Neural cell (in vitro differentiated cells): ENCODE measurements around the gene MALRD1. TPM values are rescaled to one million over a fixed set of nuclear protein-coding genes. Genes with fewer than 3 reads are reported as not detected.

Experiments
- H2AFZ ChIP-seq: fragments of 200-600, 300-800 bp; sonication (generic), shearing (Covaris generic); 2 replicates; pipeline ENCODE4 v1.6.0; 2014; ENCODE audit warnings: low read depth, mild to moderate bottlenecking, antibody characterized with exemption, low read length, moderate library complexity
- H3F3A ChIP-seq: fragments of 200-600 bp; shearing (Covaris generic); 2 replicates; pipeline ENCODE4 v1.6.1; 2016; ENCODE audit warnings: mild to moderate bottlenecking, moderate library complexity, mixed read lengths, antibody characterized with exemption, low read length; ENCODE audit not compliant: insufficient read depth, poor library complexity, severe bottlenecking
- H3K27ac ChIP-seq: fragments of 200-600, 300-800 bp; sonication (generic), shearing (Covaris generic); 2 replicates; pipeline ENCODE4 v1.5.1; 2014; ENCODE audit warnings: mild to moderate bottlenecking, low read length, moderate library complexity
- H3K27me3 ChIP-seq: fragments of 300-800, 200-600 bp; sonication (generic), shearing (Covaris generic); 2 replicates; pipeline ENCODE4 v1.6.0; 2014; ENCODE audit warnings: mild to moderate bottlenecking, low read depth, low read length, moderate library complexity; ENCODE audit not compliant: insufficient read depth
- H3K36me3 ChIP-seq: fragments of 300-800, 200-600 bp; sonication (generic), shearing (Covaris generic); 2 replicates; pipeline ENCODE4 v1.5.1; 2014; ENCODE audit warnings: mild to moderate bottlenecking, antibody characterized with exemption, low read length, moderate library complexity; ENCODE audit not compliant: insufficient read depth
- H3K4me2 ChIP-seq: fragments of 300-800, 200-600 bp; sonication (generic), shearing (Covaris generic); 2 replicates; pipeline ENCODE4 v1.6.0; 2014; ENCODE audit warnings: mild to moderate bottlenecking, low read length
- H3K4me3 ChIP-seq: fragments of 300-800, 200-600 bp; sonication (generic), shearing (Covaris generic); 2 replicates; pipeline ENCODE4 v1.5.1; 2014; ENCODE audit warnings: mild to moderate bottlenecking, low read length, moderate library complexity
- H3K79me2 ChIP-seq: fragments of 200-600 bp; shearing (Covaris generic); replicated peaks from 2 replicates; pipeline ENCODE4 v1.6.0; 2014; ENCODE audit warnings: mild to moderate bottlenecking, low read length, moderate library complexity; ENCODE audit not compliant: insufficient read depth
- H3K9ac ChIP-seq: fragments of 300-800, 200-600 bp; sonication (generic), shearing (Covaris generic); 2 replicates; pipeline ENCODE4 v1.6.1; 2016; ENCODE audit warnings: mild to moderate bottlenecking, low read length, mixed read lengths
- H3K9me2 ChIP-seq: fragments of 200-600 bp; shearing (Covaris generic); 2 replicates; pipeline ENCODE4 v1.6.1; 2016; ENCODE audit warnings: mild to moderate bottlenecking, low read length, mixed read lengths; ENCODE audit not compliant: insufficient read depth
- H3K9me3 ChIP-seq: fragments of 200-600, 300-800 bp; sonication (generic), shearing (Covaris generic); 2 replicates; pipeline ENCODE4 v1.6.1; 2016; ENCODE audit warnings: mild to moderate bottlenecking, mixed run types, low read length, moderate library complexity, mixed read lengths
- H4K20me1 ChIP-seq: fragments of 200-600 bp; shearing (Covaris generic); 2 replicates; pipeline ENCODE4 v1.6.1; 2016; ENCODE audit warnings: mild to moderate bottlenecking, mixed run types; ENCODE audit not compliant: insufficient read depth
- CTCF ChIP-seq: fragments of 450-650 bp; IDR thresholded peaks from 2 replicates; pipeline ENCODE4 v1.5.1; 2014; ENCODE audit warnings: antibody characterized with exemption, mild to moderate bottlenecking, moderate library complexity; ENCODE audit not compliant: poor library complexity, severe bottlenecking
- EP300 ChIP-seq: fragments of 450-650 bp; conservative IDR thresholded peaks from 2 replicates; pipeline ENCODE4 v1.6.1; 2014; ENCODE audit warnings: antibody characterized with exemption, mild to moderate bottlenecking, moderate library complexity; ENCODE audit not compliant: poor library complexity, severe bottlenecking
- EZH2 ChIP-seq: fragments of 200-600, 300-800 bp; shearing (Covaris generic), sonication (generic); IDR thresholded peaks from 2 replicates; pipeline ENCODE4 v1.6.1; 2014; ENCODE audit warnings: antibody characterized with exemption, low read length, borderline replicate concordance, mild to moderate bottlenecking; ENCODE audit not compliant: insufficient read depth, poor library complexity, severe bottlenecking
- MXI1 ChIP-seq: fragments of 450-650 bp; conservative IDR thresholded peaks from 2 replicates; pipeline ENCODE4 v1.6.1; 2014; ENCODE audit warnings: antibody characterized with exemption, mild to moderate bottlenecking; ENCODE audit not compliant: poor library complexity, severe bottlenecking
- POLR2AphosphoS5 ChIP-seq: IDR thresholded peaks from 2 replicates; pipeline ENCODE4 v1.6.1; 2012
- RAD21 ChIP-seq: fragments of 450-650 bp; conservative IDR thresholded peaks from 2 replicates; pipeline ENCODE4 v1.6.1; 2014; ENCODE audit warnings: antibody characterized with exemption, mild to moderate bottlenecking, moderate library complexity
- REST ChIP-seq: IDR thresholded peaks from 2 replicates; pipeline ENCODE4 v1.6.1; 2012; ENCODE audit warnings: borderline replicate concordance
- SMC3 ChIP-seq: fragments of 450-650 bp; conservative IDR thresholded peaks from 2 replicates; pipeline ENCODE4 v1.6.1; 2014; ENCODE audit warnings: antibody characterized with exemption, mild to moderate bottlenecking, moderate library complexity; ENCODE audit not compliant: poor library complexity
- TAF1 ChIP-seq: IDR thresholded peaks from 2 replicates; pipeline ENCODE4 v1.6.1; 2012; ENCODE audit warnings: low read depth
- polyA plus RNA-seq: library from polyadenylated mRNA; depleted of rRNA; stranded (reverse); fragments of >200 nt; gene quantifications from 2 replicates; pipeline ENCODE4 v1.2.3, GENCODE V29; 2014

Gene MALRD1
- polyA plus RNA-seq, 1 donor from 2014 or later = 0.21 TPM

- Histone ChIP-seq H3K9ac (no peak overlapping the region), H3K9me3 (no peaks in the 10 kb centered on the region), H2AFZ (no peak overlapping the region), H3F3A (no peaks in the 10 kb centered on the region), H3K79me2 (no peaks in the 10 kb centered on the region), H3K4me3 (no peak overlapping the region), H4K20me1 (no peaks in the 10 kb centered on the region), H3K27ac (no peak overlapping the region), H3K4me2 (no peak overlapping the region), H3K27me3 (no peaks in the 10 kb centered on the region), H3K36me3 (no peaks in the 10 kb centered on the region), H3K9me2 (no peaks in the 10 kb centered on the region)
- TF ChIP-seq POLR2AphosphoS5 = no peak
- TF ChIP-seq CTCF = no peak
- no peak for TF ChIP-seq SMC3
- TF ChIP-seq RAD21 = no peak
- no peak for TF ChIP-seq EZH2
- TF ChIP-seq MXI1 = no peak
- no peak for TF ChIP-seq EP300
- TF ChIP-seq REST = no peak
- TF ChIP-seq TAF1 = no peak
Observed at GRCh38 chr10:19777806-19778205, 729.2 kb downstream of the MALRD1 start.

DNA sequence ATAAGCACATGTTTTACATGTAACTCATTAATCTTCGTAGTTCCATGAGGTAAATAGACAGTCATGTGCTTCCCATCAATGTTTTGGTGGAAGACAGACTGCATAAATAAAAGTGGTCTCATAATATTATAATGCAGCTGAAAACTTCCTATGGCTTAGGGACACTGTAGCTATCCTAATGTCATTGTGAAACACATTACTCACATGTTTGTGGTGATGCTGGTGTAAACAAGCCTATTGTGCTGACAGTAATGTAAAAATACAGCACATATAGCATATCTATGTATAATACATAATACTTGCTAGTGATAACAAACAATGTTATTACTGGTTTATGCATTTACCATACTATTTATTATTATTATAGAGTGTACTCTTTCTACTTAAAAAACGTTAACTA, 730.4 kb downstream of the MALRD1 start:
- H3K4me3 ChIP-seq = no peak overlapping the region
- no peaks in the 10 kb centered on the region for H3K9me3 ChIP-seq
- H3K9ac ChIP-seq = no peak overlapping the region
- no peak overlapping the region for H3K4me2 ChIP-seq
- H3K79me2 ChIP-seq = no peaks in the 10 kb centered on the region
- TF ChIP-seq EP300 = no peak
- no peak for TF ChIP-seq SMC3
- TF ChIP-seq REST = no peak
- no peak for TF ChIP-seq MXI1
- no peak for TF ChIP-seq EZH2
- TF ChIP-seq TAF1 = no peak
- TF ChIP-seq RAD21 = no peak
- no peak for TF ChIP-seq POLR2AphosphoS5
- no peak for TF ChIP-seq CTCF
- H3K9me2 ChIP-seq = no peaks in the 10 kb centered on the region
- H4K20me1 ChIP-seq = no peaks in the 10 kb centered on the region
- H3K36me3 ChIP-seq = no peaks in the 10 kb centered on the region
- H2AFZ ChIP-seq = no peak overlapping the region
- no peaks in the 10 kb centered on the region for H3K27me3 ChIP-seq
- H3F3A ChIP-seq = no peaks in the 10 kb centered on the region
- no peak overlapping the region for H3K27ac ChIP-seq
